ENCODE results near the gene MYH3. TPM values are rescaled to one million over a fixed set of nuclear protein-coding genes. Genes with fewer than 3 reads are reported as not detected.

Gene MYH3
- total RNA-seq, 1 experiment from 2014 or later = 2.9 TPM

GRCh38 chr17:10702574-10702973, 45.5 kb upstream of the MYH3 start:
- no peak overlapping the region for H4K5ac ChIP-seq (ENCODE audit: insufficient read length, low read depth, low read length)

More at GRCh38 chr17:10702574-10702973, 45.5 kb upstream of the MYH3 start:
- Histone ChIP-seq H3K79me2 (ENCODE audit: insufficient read depth, low read length) (no peaks in the 10 kb centered on the region), H4K8ac (replicated peaks; ENCODE audit: insufficient read length, low read depth, low read length) (no peak overlapping the region), H3K4ac (ENCODE audit: low read depth, low read length) (no peak overlapping the region), H3T11ph (ENCODE audit: low read length) (no peak overlapping the region), H3K79me1 (ENCODE audit: insufficient read depth, low read depth, low read length, poor library complexity, severe bottlenecking) (no peaks in the 10 kb centered on the region), H3K23ac (ENCODE audit: insufficient read length, low read depth, low read length) (no peak overlapping the region), H3K18ac (ENCODE audit: insufficient read length, low read depth, low read length) (no peak overlapping the region), H3K14ac (ENCODE audit: insufficient read depth, low read length) (no peak overlapping the region), H2BK15ac (ENCODE audit: low read depth, low read length) (no peak overlapping the region), H3K9ac (ENCODE audit: extremely low read depth, insufficient read length, low read length) (no peak overlapping the region), H4K91ac (ENCODE audit: insufficient read length, low read depth, low read length) (no peak overlapping the region), H2BK20ac (ENCODE audit: low read depth, low read length, poor library complexity, severe bottlenecking) (no peak overlapping the region), H2AFZ (ENCODE audit: low read length) (no peak overlapping the region), H3K23me2 (ENCODE audit: insufficient read length, low read depth, low read length, poor library complexity, severe bottlenecking) (peaks cover 5% of the 10 kb centered on the region), H4K20me1 (ENCODE audit: control insufficient read depth, insufficient read depth, insufficient read length) (no peaks in the 10 kb centered on the region), H3K27me3 (ENCODE audit: insufficient read depth, low read length) (no peaks in the 10 kb centered on the region), H3K9me3 (ENCODE audit: control insufficient read depth, low read depth, low read length) (no peaks in the 10 kb centered on the region), H3K27ac (ENCODE audit: insufficient read length, low read depth, low read length) (no peak overlapping the region), H2BK120ac (ENCODE audit: low read depth, low read length, poor library complexity, severe bottlenecking) (no peak overlapping the region), H2BK12ac (ENCODE audit: insufficient read length, low read depth, low read length) (no peak overlapping the region), H3K4me2 (ENCODE audit: insufficient read depth, insufficient read length, low read length) (no peak overlapping the region), H3K56ac (ENCODE audit: insufficient read length, low read depth, low read length) (no peak overlapping the region), H2AK5ac (ENCODE audit: insufficient read length, low read length) (no peak overlapping the region), H2BK5ac (ENCODE audit: insufficient read length, low read length) (no peak overlapping the region), H3K4me1 (ENCODE audit: insufficient read depth, low read length) (no peaks in the 10 kb centered on the region)
- TF ChIP-seq, protein P1, sequence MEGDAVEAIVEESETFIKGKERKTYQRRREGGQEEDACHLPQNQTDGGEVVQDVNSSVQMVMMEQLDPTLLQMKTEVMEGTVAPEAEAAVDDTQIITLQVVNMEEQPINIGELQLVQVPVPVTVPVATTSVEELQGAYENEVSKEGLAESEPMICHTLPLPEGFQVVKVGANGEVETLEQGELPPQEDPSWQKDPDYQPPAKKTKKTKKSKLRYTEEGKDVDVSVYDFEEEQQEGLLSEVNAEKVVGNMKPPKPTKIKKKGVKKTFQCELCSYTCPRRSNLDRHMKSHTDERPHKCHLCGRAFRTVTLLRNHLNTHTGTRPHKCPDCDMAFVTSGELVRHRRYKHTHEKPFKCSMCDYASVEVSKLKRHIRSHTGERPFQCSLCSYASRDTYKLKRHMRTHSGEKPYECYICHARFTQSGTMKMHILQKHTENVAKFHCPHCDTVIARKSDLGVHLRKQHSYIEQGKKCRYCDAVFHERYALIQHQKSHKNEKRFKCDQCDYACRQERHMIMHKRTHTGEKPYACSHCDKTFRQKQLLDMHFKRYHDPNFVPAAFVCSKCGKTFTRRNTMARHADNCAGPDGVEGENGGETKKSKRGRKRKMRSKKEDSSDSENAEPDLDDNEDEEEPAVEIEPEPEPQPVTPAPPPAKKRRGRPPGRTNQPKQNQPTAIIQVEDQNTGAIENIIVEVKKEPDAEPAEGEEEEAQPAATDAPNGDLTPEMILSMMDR (conservative IDR thresholded peaks at IDR 0.05) = no peak
- H3K27ac Mint-ChIP-seq = no peak overlapping the region; a peak in 1 of 7 replicates
- peaks cover 3 to 22% (median 17%) of the 10 kb centered on the region in 3 experiments; a peak in 5 of 7 replicates for H3K36me3 Mint-ChIP-seq (ENCODE audit: insufficient read depth in 1 of 3, low read depth in 3 of 3)
- no peaks in the 10 kb centered on the region for H3K27me3 Mint-ChIP-seq (ENCODE audit: low read depth)
- H3K4me1 Mint-ChIP-seq = peaks cover 11 to 15% of the 10 kb centered on the region in 2 experiments
- DNase-seq = no peak
- H3K4me3 Mint-ChIP-seq = no peak overlapping the region
- WGBS (ENCODE audit: extremely low coverage, insufficient read length, low lambda C conversion rate) = no CpG with 5 or more reads among the region's 2 CpGs
- no peaks in the 10 kb centered on the region for H3K9me3 Mint-ChIP-seq

Measured in H9 (cell line).